HEK293 (cell line): ENCODE measurements around the gene NUMB.

Source experiments
- CTCF ChIA-PET: fragments of 350-600 bp; formaldehyde crosslinking; extraction: SDS; loops from one replicate; lab custom pipeline; 2021; ENCODE audit warnings: antibody characterized with exemption; lab: Yijun Ruan, JAX
- POLR2A ChIA-PET: fragments of 300-600 bp; formaldehyde crosslinking; extraction: SDS; loops from one replicate; lab custom pipeline; 2020; ENCODE audit warnings: antibody characterized with exemption, inconsistent platforms; lab: Yijun Ruan, JAX
- H3K27ac ChIP-seq: fragments of 200-500 bp; sonication (Bioruptor generic); 2 replicates; pipeline ENCODE4 v1.5.1; 2014; ENCODE audit warnings: low read depth, low read length, control low read depth, inconsistent platforms; ENCODE audit errors: extremely low read depth
- H3K36me3 ChIP-seq, 2 experiments: fragments of 200-500 bp in 1 of 2; sonication (Bioruptor generic) in 1 of 2; 1 replicate in 1 of 2; 2 replicates in 1 of 2; pipeline ENCODE4 v1.5.1; 2014 to 2017; ENCODE audit warnings: inconsistent platforms in 2 of 2, low read length in 2 of 2; ENCODE audit not compliant: control insufficient read depth in 2 of 2, insufficient read depth in 1 of 2
- H3K4me1 ChIP-seq: fragments of 200-500 bp; sonication (Bioruptor generic); 2 replicates; pipeline ENCODE4 v1.5.1; 2014; ENCODE audit warnings: mild to moderate bottlenecking, low read length, inconsistent platforms; ENCODE audit not compliant: control insufficient read depth, insufficient read depth
- H3K4me3 ChIP-seq: 2 replicates; pipeline ENCODE4 v1.5.1; 2011; ENCODE audit warnings: low read depth, mild to moderate bottlenecking, control low read depth, low read length, moderate library complexity
- H3K9me3 ChIP-seq: fragments of 200-500 bp; sonication (Bioruptor generic); 2 replicates; pipeline ENCODE4 v1.5.1; 2014; ENCODE audit warnings: low read depth, low read length, inconsistent platforms; ENCODE audit not compliant: control insufficient read depth, insufficient read depth
- INSM2 ChIP-seq: fragments of 450-650 bp; formaldehyde crosslinking; IDR thresholded peaks from 2 replicates; pipeline ENCODE4 v1.5.1; 2016; ENCODE audit warnings: missing biosample characterization, missing genetic modification characterization
- KLF1 ChIP-seq: fragments of 450-650 bp; formaldehyde crosslinking; IDR thresholded peaks from 2 replicates; pipeline ENCODE4 v1.5.1; 2016; ENCODE audit warnings: missing biosample characterization, missing genetic modification characterization
- KLF8 ChIP-seq: fragments of 450-650 bp; formaldehyde crosslinking; IDR thresholded peaks from 2 replicates; pipeline ENCODE4 v1.5.1; 2016; ENCODE audit warnings: missing biosample characterization, missing genetic modification characterization
- SCRT2 ChIP-seq: fragments of 450-650 bp; formaldehyde crosslinking; IDR thresholded peaks from 2 replicates; pipeline ENCODE4 v1.5.1; 2016; ENCODE audit warnings: missing biosample characterization, missing genetic modification characterization
- ZNF121 ChIP-seq: fragments of 450-650 bp; formaldehyde crosslinking; IDR thresholded peaks from 2 replicates; pipeline ENCODE4 v1.5.1; 2016; ENCODE audit warnings: missing biosample characterization, missing genetic modification characterization
- ZNF175 ChIP-seq: fragments of 450-650 bp; formaldehyde crosslinking; IDR thresholded peaks from 2 replicates; pipeline ENCODE4 v1.5.1; 2016; ENCODE audit warnings: missing biosample characterization, missing genetic modification characterization
- ZNF2 ChIP-seq: fragments of 450-650 bp; formaldehyde crosslinking; IDR thresholded peaks from 2 replicates; pipeline ENCODE4 v1.5.1; 2016; ENCODE audit warnings: missing biosample characterization, missing genetic modification characterization
- ZNF221 ChIP-seq: fragments of 450-650 bp; formaldehyde crosslinking; IDR thresholded peaks from 2 replicates; pipeline ENCODE4 v1.5.1; 2017; ENCODE audit warnings: missing biosample characterization, missing genetic modification characterization, borderline replicate concordance
- ZNF426 ChIP-seq: fragments of 450-650 bp; formaldehyde crosslinking; IDR thresholded peaks from 2 replicates; pipeline ENCODE4 v1.5.1; 2017; ENCODE audit warnings: missing biosample characterization, missing genetic modification characterization, mild to moderate bottlenecking, inconsistent platforms, moderate library complexity
- ZNF501 ChIP-seq: fragments of 450-650 bp; formaldehyde crosslinking; IDR thresholded peaks from 2 replicates; pipeline ENCODE4 v1.5.1; 2016; ENCODE audit warnings: missing biosample characterization, missing genetic modification characterization
- ZNF677 ChIP-seq: fragments of 450-650 bp; IDR thresholded peaks from 2 replicates; pipeline ENCODE4 v1.5.0; 2018; ENCODE audit warnings: missing biosample characterization, mild to moderate bottlenecking, missing genetic modification characterization, moderate library complexity
- ZNF707 ChIP-seq: fragments of 450-650 bp; formaldehyde crosslinking; IDR thresholded peaks from 2 replicates; pipeline ENCODE4 v1.5.1; 2016; ENCODE audit warnings: missing biosample characterization, missing genetic modification characterization
- ZNF768 ChIP-seq: fragments of 450-650 bp; formaldehyde crosslinking; IDR thresholded peaks from 2 replicates; pipeline ENCODE4 v1.5.1; 2018; ENCODE audit warnings: missing biosample characterization, mild to moderate bottlenecking, missing genetic modification characterization
- TF ChIP-seq, protein P1 (sequence below): fragments of 450-650 bp; IDR thresholded peaks from 2 replicates; pipeline ENCODE4 v1.5.1; 2018; ENCODE audit warnings: missing biosample characterization, missing genetic modification characterization
- TF ChIP-seq, protein P2 (sequence below): fragments of 450-650 bp; formaldehyde crosslinking; IDR thresholded peaks from 2 replicates; pipeline ENCODE4 v1.5.1; 2016; ENCODE audit warnings: missing biosample characterization, missing genetic modification characterization
- TF ChIP-seq, protein P3 (sequence below): fragments of 450-650 bp; formaldehyde crosslinking; IDR thresholded peaks from 2 replicates; pipeline ENCODE4 v1.5.1; 2017; ENCODE audit warnings: missing biosample characterization, missing genetic modification characterization

Gene NUMB

DNA sequence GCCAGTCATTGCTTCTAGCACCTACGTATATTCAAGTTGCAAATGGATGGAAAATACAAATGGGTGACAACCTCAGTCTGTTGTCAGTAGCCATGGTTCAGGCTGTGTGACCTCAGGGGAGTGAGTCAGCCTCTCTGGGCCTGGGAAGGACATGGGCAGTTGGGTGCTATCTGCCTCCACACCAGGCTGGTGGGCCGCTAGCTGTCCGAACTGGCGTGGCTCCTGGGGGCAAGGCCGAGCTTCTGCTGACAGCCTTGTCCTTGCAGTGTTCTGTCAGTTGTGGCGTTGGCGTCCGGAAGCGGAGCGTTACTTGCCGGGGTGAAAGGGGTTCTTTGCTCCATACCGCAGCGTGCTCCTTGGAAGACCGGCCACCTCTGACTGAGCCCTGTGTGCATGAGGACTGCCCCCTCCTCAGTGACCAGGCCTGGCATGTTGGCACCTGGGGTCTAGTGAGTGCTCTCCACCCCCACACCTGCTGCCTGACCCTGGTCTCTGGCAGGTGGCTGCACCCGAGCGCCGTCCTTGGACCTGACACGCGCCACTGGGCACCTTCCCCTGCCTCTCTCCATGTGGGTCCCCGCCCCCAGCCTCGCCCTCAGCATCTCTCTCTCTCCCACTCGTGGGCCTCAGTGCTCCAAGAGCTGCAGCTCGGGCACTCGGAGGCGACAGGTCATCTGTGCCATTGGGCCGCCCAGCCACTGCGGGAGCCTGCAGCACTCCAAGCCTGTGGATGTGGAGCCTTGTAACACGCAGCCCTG, 203.9 kb downstream of the NUMB start:
- H3K9me3 ChIP-seq: no peaks in the 10 kb centered on the region
- no peak overlapping the region for H3K4me3 ChIP-seq
- ChIA-PET POLR2A (no interaction called here), CTCF (interaction anchor here (0.6 kb wide), 1 partner anchor 22 kb away, joined by 4 read pairs; no protein-coding TSS in a partner anchor)
- H3K4me1 ChIP-seq: no peaks in the 10 kb centered on the region
- no peaks in the 10 kb centered on the region; a peak in 1 of 3 replicates for H3K36me3 ChIP-seq
- no peak overlapping the region for H3K27ac ChIP-seq
- TF ChIP-seq SCRT2 (tag by site-specific recombination) (peak; percentile 62), ZNF768 (tag by site-specific recombination) (0 out of 2 replicates have a peak, but pooled peaks have one; percentile 51), KLF1 (tag by site-specific recombination) (no peak)

- no peak for TF ChIP-seq INSM2
- TF ChIP-seq KLF1 (tag by site-specific recombination): no peak
- no peak for TF ChIP-seq ZNF221 (tag by site-specific recombination)
- no peak for TF ChIP-seq ZNF121 (tag by site-specific recombination)
- no peak for TF ChIP-seq ZNF707 (tag by site-specific recombination)
- TF ChIP-seq KLF8 (tag by site-specific recombination): no peak
- no peaks in the 10 kb centered on the region for H3K4me1 ChIP-seq
- H3K36me3 ChIP-seq: no peaks in the 10 kb centered on the region; a peak in 1 of 3 replicates
- no peak overlapping the region for H3K27ac ChIP-seq
- H3K9me3 ChIP-seq: no peaks in the 10 kb centered on the region
- ChIA-PET CTCF (no interaction called here), POLR2A (no interaction called here)
- H3K4me3 ChIP-seq: no peak overlapping the region
These were observed 204.6 kb downstream of the NUMB start for GRCh38 chr14:73253721-73254120.

- TF ChIP-seq ZNF501 (no peak), ZNF426 (tag by site-specific recombination) (no peak), ZNF2 (tag by site-specific recombination) (no peak), ZNF677 (tag by site-specific recombination) (no peak), ZNF175 (no peak)
- TF ChIP-seq, protein P1, sequence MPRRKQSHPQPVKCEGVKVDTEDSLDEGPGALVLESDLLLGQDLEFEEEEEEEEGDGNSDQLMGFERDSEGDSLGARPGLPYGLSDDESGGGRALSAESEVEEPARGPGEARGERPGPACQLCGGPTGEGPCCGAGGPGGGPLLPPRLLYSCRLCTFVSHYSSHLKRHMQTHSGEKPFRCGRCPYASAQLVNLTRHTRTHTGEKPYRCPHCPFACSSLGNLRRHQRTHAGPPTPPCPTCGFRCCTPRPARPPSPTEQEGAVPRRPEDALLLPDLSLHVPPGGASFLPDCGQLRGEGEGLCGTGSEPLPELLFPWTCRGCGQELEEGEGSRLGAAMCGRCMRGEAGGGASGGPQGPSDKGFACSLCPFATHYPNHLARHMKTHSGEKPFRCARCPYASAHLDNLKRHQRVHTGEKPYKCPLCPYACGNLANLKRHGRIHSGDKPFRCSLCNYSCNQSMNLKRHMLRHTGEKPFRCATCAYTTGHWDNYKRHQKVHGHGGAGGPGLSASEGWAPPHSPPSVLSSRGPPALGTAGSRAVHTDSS (tag by site-specific recombination): no peak
- TF ChIP-seq, protein P2, sequence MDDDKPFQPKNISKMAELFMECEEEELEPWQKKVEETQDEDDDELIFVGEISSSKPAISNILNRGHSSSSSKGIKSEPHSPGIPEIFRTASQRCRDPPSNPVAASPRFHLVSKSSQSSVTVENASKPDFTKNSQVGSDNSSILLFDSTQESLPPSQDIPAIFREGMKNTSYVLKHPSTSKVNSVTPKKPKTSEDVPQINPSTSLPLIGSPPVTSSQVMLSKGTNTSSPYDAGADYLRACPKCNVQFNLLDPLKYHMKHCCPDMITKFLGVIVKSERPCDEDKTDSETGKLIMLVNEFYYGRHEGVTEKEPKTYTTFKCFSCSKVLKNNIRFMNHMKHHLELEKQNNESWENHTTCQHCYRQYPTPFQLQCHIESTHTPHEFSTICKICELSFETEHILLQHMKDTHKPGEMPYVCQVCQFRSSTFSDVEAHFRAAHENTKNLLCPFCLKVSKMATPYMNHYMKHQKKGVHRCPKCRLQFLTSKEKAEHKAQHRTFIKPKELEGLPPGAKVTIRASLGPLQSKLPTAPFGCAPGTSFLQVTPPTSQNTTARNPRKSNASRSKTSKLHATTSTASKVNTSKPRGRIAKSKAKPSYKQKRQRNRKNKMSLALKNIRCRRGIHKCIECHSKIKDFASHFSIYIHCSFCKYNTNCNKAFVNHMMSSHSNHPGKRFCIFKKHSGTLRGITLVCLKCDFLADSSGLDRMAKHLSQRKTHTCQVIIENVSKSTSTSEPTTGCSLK (tag by site-specific recombination): no peak
- TF ChIP-seq, protein P3, sequence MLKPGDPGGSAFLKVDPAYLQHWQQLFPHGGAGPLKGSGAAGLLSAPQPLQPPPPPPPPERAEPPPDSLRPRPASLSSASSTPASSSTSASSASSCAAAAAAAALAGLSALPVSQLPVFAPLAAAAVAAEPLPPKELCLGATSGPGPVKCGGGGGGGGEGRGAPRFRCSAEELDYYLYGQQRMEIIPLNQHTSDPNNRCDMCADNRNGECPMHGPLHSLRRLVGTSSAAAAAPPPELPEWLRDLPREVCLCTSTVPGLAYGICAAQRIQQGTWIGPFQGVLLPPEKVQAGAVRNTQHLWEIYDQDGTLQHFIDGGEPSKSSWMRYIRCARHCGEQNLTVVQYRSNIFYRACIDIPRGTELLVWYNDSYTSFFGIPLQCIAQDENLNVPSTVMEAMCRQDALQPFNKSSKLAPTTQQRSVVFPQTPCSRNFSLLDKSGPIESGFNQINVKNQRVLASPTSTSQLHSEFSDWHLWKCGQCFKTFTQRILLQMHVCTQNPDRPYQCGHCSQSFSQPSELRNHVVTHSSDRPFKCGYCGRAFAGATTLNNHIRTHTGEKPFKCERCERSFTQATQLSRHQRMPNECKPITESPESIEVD (tag by site-specific recombination): no peak
- TF ChIP-seq, all 188 proteins: peak for 0
- Histone ChIP-seq H3K27ac (no peak overlapping the region), H3K4me3 (no peak overlapping the region), H3K4me1 (no peaks in the 10 kb centered on the region), H3K36me3 (no peaks in the 10 kb centered on the region; a peak in 1 of 3 replicates), H3K9me3 (no peaks in the 10 kb centered on the region)
- CTCF ChIA-PET: no interaction called here
- POLR2A ChIA-PET: no interaction called here
These were observed 205.1 kb downstream of the NUMB start for GRCh38 chr14:73253323-73253610.
